ENCODE results near the gene SORCS2.

- TF ChIP-seq EZH2 (IDR thresholded peaks at IDR 0.05; ENCODE audit: insufficient read depth, poor library complexity, severe bottlenecking) = no peak
- TF ChIP-seq EZH2phosphoT487 (IDR thresholded peaks at IDR 0.05; ENCODE audit: insufficient read depth, low read depth) = no peak
Observed at GRCh38 chr4:7524064-7524682, 331.8 kb downstream of the SORCS2 start.

Measured in GM23248 (cell line).